Chondrocyte (in vitro differentiated cells): ENCODE data around the gene IMMP2L. TPM values are rescaled to one million over a fixed set of nuclear protein-coding genes. Genes with fewer than 3 reads are reported as not detected.

ENCODE experiments used
- DNase-seq: peaks from one replicate; pipeline ENCODE4 v3.0.0; 2021; ENCODE audit warnings: mixed read lengths, low spot score
- H3K27ac Mint-ChIP-seq: one replicate; pipeline ENCODE4 v1.8.0; 2021; ENCODE audit warnings: mild to moderate bottlenecking, moderate library complexity, mixed read lengths; ENCODE audit not compliant: unreplicated experiment
- H3K27me3 Mint-ChIP-seq: 2 replicates; pipeline ENCODE4 v1.8.0; 2021; ENCODE audit warnings: low read depth, mixed read lengths
- H3K36me3 Mint-ChIP-seq: 2 replicates; pipeline ENCODE4 v1.8.0; 2021; ENCODE audit warnings: low read depth, mixed read lengths
- H3K4me1 Mint-ChIP-seq: 2 replicates; pipeline ENCODE4 v1.8.0; 2021; ENCODE audit warnings: low read depth, mild to moderate bottlenecking, mixed read lengths
- H3K4me3 Mint-ChIP-seq: one replicate; pipeline ENCODE4 v1.8.0; 2021; ENCODE audit warnings: mild to moderate bottlenecking, moderate library complexity, mixed read lengths; ENCODE audit not compliant: unreplicated experiment
- H3K9me3 Mint-ChIP-seq: 2 replicates; pipeline ENCODE4 v1.8.0; 2021; ENCODE audit warnings: low read depth, mixed read lengths
- CTCF ChIP-seq: fragments of 200-600 bp; sonication (generic); IDR thresholded peaks from 2 replicates; pipeline ENCODE4 v1.5.0; 2021; ENCODE audit warnings: antibody characterized with exemption, mild to moderate bottlenecking, moderate library complexity
- total RNA-seq: library from RNA; stranded (reverse); gene quantifications from 3 replicates; pipeline ENCODE4 v1.2.1, GENCODE V29; 2021

IMMP2L gene
- total RNA-seq, 1 donor from 2014 or later = 6.1 TPM

- no peak for DNase-seq
- Mint-ChIP-seq H3K27me3 (no peaks in the 10 kb centered on the region), H3K27ac (no peak overlapping the region), H3K9me3 (no peaks in the 10 kb centered on the region), H3K4me1 (no peaks in the 10 kb centered on the region), H3K36me3 (no peaks in the 10 kb centered on the region), H3K4me3 (no peak overlapping the region)
- no peak for TF ChIP-seq CTCF
Measured at GRCh38 chr7:111049971-111050680, 512.2 kb downstream of the IMMP2L start.

- no peak for DNase-seq
Measured at GRCh38 chr7:111047595-111047994, 514.7 kb downstream of the IMMP2L start.

GRCh38 chr7:111045449-111045848, 516.8 kb downstream of the IMMP2L start:
- no peaks in the 10 kb centered on the region for H3K36me3 Mint-ChIP-seq
- no peaks in the 10 kb centered on the region for H3K4me1 Mint-ChIP-seq
- no peaks in the 10 kb centered on the region for H3K9me3 Mint-ChIP-seq
- H3K4me3 Mint-ChIP-seq = no peak overlapping the region
- no peak for DNase-seq
- TF ChIP-seq CTCF = no peak
- H3K27me3 Mint-ChIP-seq = no peaks in the 10 kb centered on the region
- H3K27ac Mint-ChIP-seq = no peak overlapping the region

More at GRCh38 chr7:111047595-111047994, 514.7 kb downstream of the IMMP2L start:
- no peak for TF ChIP-seq CTCF
- no peak overlapping the region for H3K27ac Mint-ChIP-seq
- H3K9me3 Mint-ChIP-seq = no peaks in the 10 kb centered on the region
- H3K27me3 Mint-ChIP-seq = no peaks in the 10 kb centered on the region
- H3K4me1 Mint-ChIP-seq = no peaks in the 10 kb centered on the region
- H3K4me3 Mint-ChIP-seq = no peak overlapping the region
- H3K36me3 Mint-ChIP-seq = no peaks in the 10 kb centered on the region

- Mint-ChIP-seq H3K27me3 (no peaks in the 10 kb centered on the region), H3K4me3 (no peak overlapping the region), H3K9me3 (no peaks in the 10 kb centered on the region), H3K27ac (no peak overlapping the region), H3K4me1 (no peaks in the 10 kb centered on the region), H3K36me3 (no peaks in the 10 kb centered on the region)
- DNase-seq = no peak
- no peak for TF ChIP-seq CTCF
Measured at GRCh38 chr7:111043561-111043960, 518.7 kb downstream of the IMMP2L start.

- no peaks in the 10 kb centered on the region for H3K9me3 Mint-ChIP-seq
- H3K4me3 Mint-ChIP-seq = no peak overlapping the region
- no peak for DNase-seq
- no peaks in the 10 kb centered on the region for H3K4me1 Mint-ChIP-seq
- no peaks in the 10 kb centered on the region for H3K36me3 Mint-ChIP-seq
- no peak for TF ChIP-seq CTCF
- H3K27ac Mint-ChIP-seq = no peak overlapping the region
- no peaks in the 10 kb centered on the region for H3K27me3 Mint-ChIP-seq
Measured at GRCh38 chr7:111042842-111043241, 519.5 kb downstream of the IMMP2L start.
